Measurements from ENCODE around the gene FGD4.

GRCh38 chr12:32587581-32588495 lies 188.5 kb downstream of the FGD4 start:
- TF ChIP-seq RAD21 (IDR thresholded peaks at IDR 0.05; ENCODE audit: low read length) (no peak), CTCF (conservative IDR thresholded peaks at IDR 0.05; ENCODE audit: low read depth, low read length) (no peak), MXI1 (IDR thresholded peaks at IDR 0.05; ENCODE audit: borderline replicate concordance, low read depth, low read length) (no peak), RFX5 (IDR thresholded peaks at IDR 0.05; ENCODE audit: low read depth, low read length) (no peak), CEBPB (IDR thresholded peaks at IDR 0.05; ENCODE audit: low read depth, low read length) (no peak), POLR2A (IDR thresholded peaks at IDR 0.05; ENCODE audit: low read depth, low read length) (no peak), NFE2L2 (IDR thresholded peaks at IDR 0.05; ENCODE audit: low read depth, low read length) (no peak), CHD1 (IDR thresholded peaks at IDR 0.05; ENCODE audit: low read depth, low read length) (no peak), BHLHE40 (IDR thresholded peaks at IDR 0.05; ENCODE audit: low read depth, low read length) (no peak), ELK1 (IDR thresholded peaks at IDR 0.05; ENCODE audit: borderline replicate concordance, low read depth, low read length) (no peak), MAFK (IDR thresholded peaks at IDR 0.05; ENCODE audit: low read depth, low read length) (peak; percentile 87), FOS (IDR thresholded peaks at IDR 0.05; ENCODE audit: low read depth, low read length) (no peak)

Data from IMR-90 (cell line).